ENCODE data around the gene UBE2G1.

DNA sequence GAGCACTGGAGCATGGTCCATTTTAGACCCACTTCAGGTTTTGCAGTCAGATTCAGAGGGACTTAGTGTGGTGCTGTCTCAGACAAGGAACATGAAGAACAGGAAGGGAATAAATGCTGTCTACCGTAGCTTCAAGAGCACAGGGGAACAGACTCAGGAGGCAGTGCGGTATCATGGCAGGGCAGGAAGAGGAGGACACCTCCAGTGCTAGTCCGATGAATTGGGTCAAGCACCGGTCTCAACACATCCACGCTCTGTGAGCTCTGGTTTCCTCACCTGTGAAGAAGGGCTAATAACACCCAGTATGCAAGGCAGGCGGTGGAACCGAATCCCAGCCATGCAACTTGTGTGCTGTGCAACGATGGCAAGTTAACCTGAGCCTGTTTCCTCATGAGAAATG is 99.1 kb downstream of the UBE2G1 start:
- TF ChIP-seq, protein P1, sequence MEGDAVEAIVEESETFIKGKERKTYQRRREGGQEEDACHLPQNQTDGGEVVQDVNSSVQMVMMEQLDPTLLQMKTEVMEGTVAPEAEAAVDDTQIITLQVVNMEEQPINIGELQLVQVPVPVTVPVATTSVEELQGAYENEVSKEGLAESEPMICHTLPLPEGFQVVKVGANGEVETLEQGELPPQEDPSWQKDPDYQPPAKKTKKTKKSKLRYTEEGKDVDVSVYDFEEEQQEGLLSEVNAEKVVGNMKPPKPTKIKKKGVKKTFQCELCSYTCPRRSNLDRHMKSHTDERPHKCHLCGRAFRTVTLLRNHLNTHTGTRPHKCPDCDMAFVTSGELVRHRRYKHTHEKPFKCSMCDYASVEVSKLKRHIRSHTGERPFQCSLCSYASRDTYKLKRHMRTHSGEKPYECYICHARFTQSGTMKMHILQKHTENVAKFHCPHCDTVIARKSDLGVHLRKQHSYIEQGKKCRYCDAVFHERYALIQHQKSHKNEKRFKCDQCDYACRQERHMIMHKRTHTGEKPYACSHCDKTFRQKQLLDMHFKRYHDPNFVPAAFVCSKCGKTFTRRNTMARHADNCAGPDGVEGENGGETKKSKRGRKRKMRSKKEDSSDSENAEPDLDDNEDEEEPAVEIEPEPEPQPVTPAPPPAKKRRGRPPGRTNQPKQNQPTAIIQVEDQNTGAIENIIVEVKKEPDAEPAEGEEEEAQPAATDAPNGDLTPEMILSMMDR (IDR thresholded peaks at IDR 0.05 in 2 of 3, conservative IDR thresholded peaks at IDR 0.05 in 1 of 3; ENCODE audit: borderline replicate concordance in 1 of 3, insufficient read depth in 1 of 3, low read depth in 2 of 3, low read length in 2 of 3), result no peak
- TF ChIP-seq ZNF274 (IDR thresholded peaks at IDR 0.05; ENCODE audit: low read depth, low read length), result no peak

All from HCT116 (cell line).